GM12801 (cell line): ENCODE results near the gene NEURL2.

Experiments
- TF ChIP-seq, protein P1 (sequence below): IDR thresholded peaks from one replicate; pipeline ENCODE4 v1.5.1; 2011; ENCODE audit warnings: control low read depth; ENCODE audit not compliant: insufficient read length; ENCODE audit errors: extremely low read depth

Gene NEURL2

DNA sequence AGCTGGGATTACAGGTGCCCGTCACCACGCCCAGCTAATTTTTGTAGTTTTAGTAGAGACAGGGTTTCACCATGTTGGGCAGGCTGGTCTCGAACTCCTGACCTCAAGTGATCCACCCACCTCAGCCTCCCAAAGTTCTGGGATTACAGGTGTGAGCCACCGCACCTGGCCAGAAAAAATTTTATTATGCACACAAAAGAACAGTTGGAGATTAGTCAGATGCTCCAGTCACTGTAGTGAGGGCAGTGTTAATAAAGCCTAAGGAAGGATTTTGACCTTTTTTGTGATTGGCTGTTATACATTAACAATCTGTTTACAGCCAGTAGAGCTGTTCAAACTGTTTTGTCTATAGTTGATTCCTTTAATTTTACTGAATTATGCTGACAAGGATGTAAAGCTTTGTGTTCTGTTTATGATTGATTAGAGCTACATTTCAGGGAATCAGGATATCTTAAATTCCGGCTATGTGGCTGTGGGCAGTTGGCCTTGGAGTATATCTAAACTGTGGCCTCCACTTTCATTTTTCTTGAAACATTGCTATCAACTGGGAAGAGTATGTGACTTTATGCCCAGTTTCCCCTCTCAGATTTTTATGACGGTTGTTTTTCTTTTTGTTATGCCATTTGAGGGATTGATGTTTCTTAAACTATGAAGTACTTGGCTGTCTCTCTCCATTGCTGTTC is 23.7 kb downstream of the NEURL2 start:
- TF ChIP-seq, protein P1, sequence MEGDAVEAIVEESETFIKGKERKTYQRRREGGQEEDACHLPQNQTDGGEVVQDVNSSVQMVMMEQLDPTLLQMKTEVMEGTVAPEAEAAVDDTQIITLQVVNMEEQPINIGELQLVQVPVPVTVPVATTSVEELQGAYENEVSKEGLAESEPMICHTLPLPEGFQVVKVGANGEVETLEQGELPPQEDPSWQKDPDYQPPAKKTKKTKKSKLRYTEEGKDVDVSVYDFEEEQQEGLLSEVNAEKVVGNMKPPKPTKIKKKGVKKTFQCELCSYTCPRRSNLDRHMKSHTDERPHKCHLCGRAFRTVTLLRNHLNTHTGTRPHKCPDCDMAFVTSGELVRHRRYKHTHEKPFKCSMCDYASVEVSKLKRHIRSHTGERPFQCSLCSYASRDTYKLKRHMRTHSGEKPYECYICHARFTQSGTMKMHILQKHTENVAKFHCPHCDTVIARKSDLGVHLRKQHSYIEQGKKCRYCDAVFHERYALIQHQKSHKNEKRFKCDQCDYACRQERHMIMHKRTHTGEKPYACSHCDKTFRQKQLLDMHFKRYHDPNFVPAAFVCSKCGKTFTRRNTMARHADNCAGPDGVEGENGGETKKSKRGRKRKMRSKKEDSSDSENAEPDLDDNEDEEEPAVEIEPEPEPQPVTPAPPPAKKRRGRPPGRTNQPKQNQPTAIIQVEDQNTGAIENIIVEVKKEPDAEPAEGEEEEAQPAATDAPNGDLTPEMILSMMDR = no peak

DNA sequence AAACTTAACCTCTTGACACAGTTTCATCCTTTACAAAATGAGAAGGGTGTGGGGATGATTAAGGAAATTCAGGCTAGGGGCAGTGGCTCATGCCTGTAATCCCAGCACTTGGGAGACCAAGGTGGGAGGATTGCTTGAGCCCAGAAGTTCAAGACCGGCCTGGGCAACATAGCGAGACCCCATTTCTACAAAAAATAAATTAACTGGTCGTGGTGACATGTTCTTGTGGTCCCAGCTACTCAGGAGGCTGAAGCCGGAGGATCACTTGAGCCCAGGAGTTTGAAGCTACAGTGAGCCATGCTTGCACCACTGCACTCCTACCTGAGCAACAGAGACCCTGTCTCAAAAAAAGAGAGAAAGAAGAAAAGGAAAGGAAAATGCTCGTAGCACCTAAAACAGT is 24.6 kb downstream of the NEURL2 start:
- TF ChIP-seq, protein P1 = no peak

DNA sequence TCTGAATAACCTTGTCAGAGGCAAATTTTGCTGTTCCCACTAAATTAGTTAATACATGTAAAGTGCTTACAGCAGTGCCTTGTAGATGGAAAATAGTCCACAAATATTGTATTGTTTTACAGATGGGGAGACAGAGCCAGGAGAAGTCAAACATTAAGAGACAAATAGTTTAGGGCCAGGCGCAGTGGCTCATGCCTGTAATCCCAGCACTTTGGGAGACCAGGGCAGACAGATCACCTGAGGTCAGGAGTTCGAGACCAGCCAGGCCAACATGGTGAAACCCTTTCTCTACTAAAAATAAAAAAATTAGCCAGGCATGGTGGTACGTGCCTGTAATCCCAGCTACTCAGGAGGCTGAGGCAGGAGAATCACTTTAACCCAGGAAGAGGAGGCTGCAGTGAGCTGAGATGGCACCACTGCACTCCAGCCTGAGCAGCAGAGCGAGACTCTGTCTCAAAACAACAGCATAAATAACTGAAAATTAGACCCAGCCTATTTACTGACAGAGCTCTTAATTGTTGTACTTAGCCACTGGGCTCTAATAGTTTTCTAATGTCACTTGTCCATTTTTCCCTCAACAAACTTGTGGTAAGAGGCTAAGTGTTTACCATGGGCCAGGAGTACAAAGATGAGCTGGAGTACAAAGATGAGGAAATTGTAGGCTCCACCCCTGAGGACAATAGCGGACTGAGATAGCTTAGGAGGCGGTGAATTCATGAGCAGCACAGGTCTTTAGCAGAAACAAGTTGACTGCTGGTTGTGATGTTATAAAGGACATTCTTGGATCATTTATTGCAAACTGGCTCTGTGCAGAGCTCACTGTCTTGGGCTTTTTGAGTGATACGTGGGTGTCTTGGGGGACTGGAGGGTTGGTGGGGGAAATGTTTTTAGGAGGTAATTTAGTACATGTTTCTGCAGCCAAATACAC is 27.2 kb downstream of the NEURL2 start:
- TF ChIP-seq, protein P1 = no peak

DNA sequence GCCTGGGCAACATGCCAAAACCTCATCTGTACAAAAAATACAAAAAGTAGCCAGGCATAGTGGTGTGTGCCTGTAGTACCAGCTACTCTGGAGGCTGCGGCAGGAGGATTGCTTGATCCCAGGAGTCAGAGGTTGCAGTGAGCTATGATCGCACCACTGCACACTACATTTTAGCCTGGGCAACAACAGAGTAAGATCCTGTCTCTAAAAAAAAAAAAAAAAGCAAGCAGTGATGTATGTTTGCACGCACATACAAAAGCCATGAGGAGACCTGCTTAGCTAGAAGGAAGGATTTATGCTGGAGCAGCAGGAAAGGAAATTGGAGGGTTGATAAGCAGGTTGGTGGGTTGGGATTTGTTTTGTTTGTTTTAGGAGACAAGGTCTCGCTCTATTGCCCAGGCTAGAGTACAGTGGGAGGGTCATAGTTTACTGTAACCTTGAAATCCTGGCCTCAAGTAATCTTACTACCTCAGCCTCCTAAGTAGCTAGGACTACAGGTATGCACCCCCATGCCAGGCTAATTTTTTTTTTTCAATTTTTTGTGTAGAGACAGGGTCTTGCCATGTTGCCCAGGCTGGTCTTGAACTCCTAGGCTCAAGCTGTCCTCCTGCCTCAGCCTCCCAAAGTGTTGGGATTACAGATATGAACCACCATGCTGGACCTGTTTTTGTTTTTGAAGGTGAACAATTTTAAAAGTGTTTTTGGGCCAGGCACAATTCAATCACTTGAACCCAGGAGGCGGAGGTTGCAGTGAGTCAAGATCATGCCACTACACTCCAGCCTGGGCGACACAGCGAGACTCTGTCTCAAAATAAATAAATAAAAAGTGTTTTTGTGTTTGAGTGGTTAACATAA is 29.6 kb downstream of the NEURL2 start:
- TF ChIP-seq, protein P1 = no peak

DNA sequence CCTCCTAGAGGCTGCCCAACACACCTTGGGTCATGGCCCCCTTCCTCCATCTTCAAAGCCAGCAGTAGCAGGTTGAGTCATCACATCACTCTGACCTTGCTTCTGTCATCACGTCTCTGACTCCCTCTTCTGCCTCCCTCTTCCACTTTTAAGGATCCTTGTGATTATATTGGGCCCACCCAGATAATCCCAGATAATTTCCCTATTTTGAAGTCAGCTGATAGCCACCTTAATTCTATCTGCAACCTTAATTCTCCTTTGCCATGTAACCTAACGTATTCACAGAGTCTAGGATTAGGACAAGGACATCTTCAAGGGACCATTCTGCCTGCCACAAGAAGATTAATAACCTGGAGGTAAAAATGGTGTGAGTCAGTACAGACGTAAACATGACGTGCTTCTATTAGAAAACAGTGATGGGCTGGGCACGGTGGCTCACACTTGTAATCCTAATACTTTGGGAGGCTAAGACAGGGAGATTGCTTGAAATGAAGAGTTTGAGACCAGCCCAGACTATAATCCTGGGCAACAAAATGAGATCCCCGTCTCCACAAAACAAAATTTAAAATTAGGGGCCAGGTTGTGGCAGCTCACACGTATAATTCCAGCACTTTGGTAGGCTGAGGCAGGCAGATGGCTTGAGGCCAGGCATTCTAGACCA is 30.3 kb downstream of the NEURL2 start:
- TF ChIP-seq, protein P1 = no peak

DNA sequence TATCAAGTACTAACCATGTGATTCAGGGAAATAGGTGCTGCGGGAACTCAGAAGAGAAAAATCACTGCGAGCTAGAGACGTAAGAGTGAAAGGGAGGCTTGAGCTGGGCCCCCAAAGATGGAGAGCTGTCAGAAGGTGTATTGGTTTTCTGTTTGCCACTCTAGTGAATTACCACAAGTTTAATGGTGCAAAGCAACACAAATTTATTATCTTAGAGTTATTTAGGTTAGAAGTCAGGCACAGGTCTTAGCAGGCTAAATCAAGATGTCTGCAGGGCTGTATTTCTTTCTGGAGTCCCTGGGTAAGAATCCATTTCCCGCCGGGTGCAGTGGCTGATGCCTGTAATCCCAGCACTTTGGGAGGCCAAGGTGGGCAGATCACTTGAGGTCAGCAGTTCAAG is 31.1 kb downstream of the NEURL2 start:
- TF ChIP-seq, protein P1 = no peak
